SK-N-MC (cell line): ENCODE measurements around the gene EEFSEC.

Experiments
- DNase-seq: peaks from one replicate; pipeline ENCODE4 v3.0.0-alpha.2; 2011; ENCODE audit warnings: low read depth, low spot score
- H3K27ac ChIP-seq: fragments of 200-600 bp; sonication (generic); 2 replicates; pipeline ENCODE4 v1.5.1; 2016; ENCODE audit warnings: mixed run types
- H3K36me3 ChIP-seq: fragments of 200-600 bp; sonication (generic); 2 replicates; pipeline ENCODE4 v1.6.1; 2017; ENCODE audit warnings: antibody characterized with exemption, low read length, mixed read lengths; ENCODE audit not compliant: insufficient read depth
- H3K4me3 ChIP-seq: fragments of 200-600 bp; sonication (generic); 2 replicates; pipeline ENCODE4 v1.5.1; 2016
- H3K9ac ChIP-seq: fragments of 200-600 bp; sonication (generic); 2 replicates; pipeline ENCODE4 v1.8.0; 2017; ENCODE audit warnings: mixed run types, mixed read lengths; ENCODE audit not compliant: insufficient read length
- H3K9me3 ChIP-seq: fragments of 200-600 bp; sonication (generic); 2 replicates; pipeline ENCODE4 v1.6.1; 2017; ENCODE audit warnings: low read depth, mild to moderate bottlenecking, antibody characterized with exemption, low read length, moderate library complexity, mixed read lengths
- EZH2 ChIP-seq: fragments of 200-600 bp; sonication (generic); IDR thresholded peaks from one replicate; pipeline ENCODE4 v1.6.1; 2017; ENCODE audit warnings: antibody characterized with exemption
- FOXP2 ChIP-seq: optimal IDR thresholded peaks from 2 replicates; pipeline ENCODE3; 2011; ENCODE audit warnings: mild to moderate bottlenecking, moderate library complexity; ENCODE audit not compliant: insufficient read depth; ENCODE audit errors: extremely low read length, control extremely low read depth
- POLR2AphosphoS5 ChIP-seq: IDR thresholded peaks from 2 replicates; pipeline ENCODE4 v1.6.1; 2012; ENCODE audit warnings: mild to moderate bottlenecking, low read depth, low read length, borderline replicate concordance

The EEFSEC gene

GRCh38 chr3:128307029-128307633 is 153.8 kb downstream of the EEFSEC start:
- Histone ChIP-seq H3K4me3 (no peak overlapping the region), H3K9me3 (no peaks in the 10 kb centered on the region; the same call in 1 of the 2 replicates), H3K9ac (no peak overlapping the region), H3K36me3 (peaks cover 5% of the 10 kb centered on the region; the same call in 1 of the 2 replicates), H3K27ac (no peak overlapping the region)
- no peak for DNase-seq
- TF ChIP-seq EZH2 (no peak), FOXP2 (no peak), POLR2AphosphoS5 (no peak)

- TF ChIP-seq FOXP2: no peak
- no peak for TF ChIP-seq EZH2
- no peak for TF ChIP-seq POLR2AphosphoS5
- no peak for DNase-seq
- H3K9ac ChIP-seq: no peak overlapping the region
- H3K36me3 ChIP-seq: peaks cover 5% of the 10 kb centered on the region; the same call in 1 of the 2 replicates
- no peak overlapping the region for H3K27ac ChIP-seq
- H3K9me3 ChIP-seq: no peaks in the 10 kb centered on the region; the same call in 1 of the 2 replicates
- H3K4me3 ChIP-seq: no peak overlapping the region
Measured at GRCh38 chr3:128307781-128308469, 154.6 kb downstream of the EEFSEC start.

GRCh38 chr3:128309026-128309425 is 155.7 kb downstream of the EEFSEC start:
- Histone ChIP-seq H3K27ac (no peak overlapping the region), H3K9me3 (no peaks in the 10 kb centered on the region; the same call in 1 of the 2 replicates), H3K9ac (no peak overlapping the region), H3K4me3 (no peak overlapping the region), H3K36me3 (peaks cover 5% of the 10 kb centered on the region; the same call in 1 of the 2 replicates)
- TF ChIP-seq POLR2AphosphoS5: no peak
- no peak for TF ChIP-seq FOXP2
- no peak for TF ChIP-seq EZH2
- no peak for DNase-seq

- H3K4me3 ChIP-seq: no peak overlapping the region
- no peak overlapping the region for H3K27ac ChIP-seq
- H3K9me3 ChIP-seq: no peaks in the 10 kb centered on the region
- TF ChIP-seq EZH2 (no peak), POLR2AphosphoS5 (no peak), FOXP2 (no peak)
- H3K36me3 ChIP-seq: no peaks in the 10 kb centered on the region
- DNase-seq: no peak
- no peak overlapping the region for H3K9ac ChIP-seq
Measured at GRCh38 chr3:128310286-128311058, 157.2 kb downstream of the EEFSEC start.

GRCh38 chr3:128311441-128311844 is 158.2 kb downstream of the EEFSEC start:
- no peaks in the 10 kb centered on the region for H3K36me3 ChIP-seq
- H3K9me3 ChIP-seq: no peaks in the 10 kb centered on the region
- no peak overlapping the region for H3K9ac ChIP-seq
- no peak overlapping the region for H3K27ac ChIP-seq
- DNase-seq: no peak
- TF ChIP-seq FOXP2 (no peak), EZH2 (no peak), POLR2AphosphoS5 (no peak)
- no peak overlapping the region for H3K4me3 ChIP-seq

GRCh38 chr3:128312271-128312670 is 159.0 kb downstream of the EEFSEC start:
- Histone ChIP-seq H3K9me3 (no peaks in the 10 kb centered on the region), H3K27ac (no peak overlapping the region), H3K36me3 (no peaks in the 10 kb centered on the region), H3K4me3 (no peak overlapping the region), H3K9ac (no peak overlapping the region)
- TF ChIP-seq POLR2AphosphoS5 (no peak), EZH2 (no peak), FOXP2 (no peak)
- DNase-seq: no peak

- no peak for TF ChIP-seq FOXP2
- TF ChIP-seq EZH2: no peak
- TF ChIP-seq POLR2AphosphoS5: no peak
- H3K27ac ChIP-seq: no peak overlapping the region
- no peak overlapping the region for H3K9ac ChIP-seq
- H3K9me3 ChIP-seq: no peaks in the 10 kb centered on the region
- no peak overlapping the region for H3K4me3 ChIP-seq
- H3K36me3 ChIP-seq: no peaks in the 10 kb centered on the region
- DNase-seq: no peak
Measured at GRCh38 chr3:128313071-128313725, 159.9 kb downstream of the EEFSEC start.

GRCh38 chr3:128313935-128314334 is 160.7 kb downstream of the EEFSEC start:
- TF ChIP-seq POLR2AphosphoS5 (no peak), FOXP2 (no peak), EZH2 (no peak)
- Histone ChIP-seq H3K27ac (no peak overlapping the region), H3K9me3 (no peaks in the 10 kb centered on the region), H3K4me3 (no peak overlapping the region), H3K36me3 (no peaks in the 10 kb centered on the region), H3K9ac (no peak overlapping the region)
- no peak for DNase-seq
